Stimulated activated CD8-positive, alpha-beta memory T cell treated with anti-CD3 and anti-CD28 coated beads, Interleukin-12 subunit alpha, Interleukin-12 subunit beta, amount 100 ng/mL, for 24 hours (primary cell): ENCODE data around the gene ENOX1.

ENCODE experiments used
- DNase-seq: peaks from one replicate; pipeline ENCODE4 v3.0.0-alpha.2; 2020; ENCODE audit errors: extremely low read depth

The ENOX1 gene

GRCh38 chr13:43315522-43315921, 471.2 kb downstream of the ENOX1 start:
- no peak for DNase-seq

GRCh38 chr13:43309311-43309710, 477.5 kb downstream of the ENOX1 start:
- DNase-seq: no peak

- DNase-seq: no peak
Measured at GRCh38 chr13:43307921-43308433, 478.8 kb downstream of the ENOX1 start.

GRCh38 chr13:43307221-43307920, 479.4 kb downstream of the ENOX1 start:
- DNase-seq: no peak

- DNase-seq: no peak
Measured at GRCh38 chr13:43306372-43306771, 480.4 kb downstream of the ENOX1 start.

GRCh38 chr13:43305416-43305815, 481.4 kb downstream of the ENOX1 start:
- no peak for DNase-seq

- no peak for DNase-seq
Measured at GRCh38 chr13:43304945-43305344, 481.8 kb downstream of the ENOX1 start.

- DNase-seq: no peak
Measured at GRCh38 chr13:43304449-43304848, 482.3 kb downstream of the ENOX1 start.

GRCh38 chr13:43303033-43303729, 483.6 kb downstream of the ENOX1 start:
- DNase-seq: no peak

GRCh38 chr13:43301346-43301969, 485.3 kb downstream of the ENOX1 start:
- DNase-seq: no peak

GRCh38 chr13:43300865-43301264, 485.9 kb downstream of the ENOX1 start:
- no peak for DNase-seq

- DNase-seq: no peak
Measured at GRCh38 chr13:43299374-43299773, 487.4 kb downstream of the ENOX1 start.

- no peak for DNase-seq
Measured at GRCh38 chr13:43298816-43299215, 488.0 kb downstream of the ENOX1 start.

- DNase-seq: no peak
Measured at GRCh38 chr13:43297967-43298678, 488.6 kb downstream of the ENOX1 start.

GRCh38 chr13:43295825-43296564, 490.8 kb downstream of the ENOX1 start:
- no peak for DNase-seq

- no peak for DNase-seq
Measured at GRCh38 chr13:43295321-43295720, 491.5 kb downstream of the ENOX1 start.

- DNase-seq: no peak
Measured at GRCh38 chr13:43294412-43294811, 492.4 kb downstream of the ENOX1 start.

GRCh38 chr13:43293986-43294385, 492.8 kb downstream of the ENOX1 start:
- no peak for DNase-seq

- no peak for DNase-seq
Measured at GRCh38 chr13:43293561-43293960, 493.2 kb downstream of the ENOX1 start.

- no peak for DNase-seq
Measured at GRCh38 chr13:43293008-43293407, 493.8 kb downstream of the ENOX1 start.

- DNase-seq: no peak
Measured at GRCh38 chr13:43291287-43292060, 495.3 kb downstream of the ENOX1 start.
